GM19035 (cell line): ENCODE data around the gene PHYHD1.

ENCODE experiments used
- ATAC-seq: cut with Tn5 transposase; IDR thresholded peaks from one replicate; pipeline ENCODE4 v1.9.1; 2021; ENCODE audit not compliant: unreplicated experiment

PHYHD1 gene

DNA sequence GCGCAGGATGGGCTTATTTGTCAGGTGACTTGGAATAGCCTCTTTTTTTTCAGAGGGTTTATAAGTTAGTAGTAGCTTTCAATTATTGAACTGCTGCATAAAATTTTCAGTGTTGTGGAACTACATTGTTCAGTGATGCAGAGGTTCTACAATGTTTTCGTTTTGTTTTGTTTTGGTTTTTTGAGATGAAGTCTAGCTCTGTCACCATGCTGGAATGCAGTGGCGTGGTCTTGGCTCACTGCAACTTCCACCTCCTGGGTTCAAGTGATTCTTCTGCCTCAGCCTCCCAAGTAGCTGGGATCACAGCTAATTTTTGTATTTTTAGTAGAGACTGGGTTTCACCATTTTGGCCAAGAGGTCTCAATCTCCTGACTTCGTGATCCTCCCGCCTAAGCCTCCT lies 48.7 kb downstream of the PHYHD1 start:
- no peak for ATAC-seq

DNA sequence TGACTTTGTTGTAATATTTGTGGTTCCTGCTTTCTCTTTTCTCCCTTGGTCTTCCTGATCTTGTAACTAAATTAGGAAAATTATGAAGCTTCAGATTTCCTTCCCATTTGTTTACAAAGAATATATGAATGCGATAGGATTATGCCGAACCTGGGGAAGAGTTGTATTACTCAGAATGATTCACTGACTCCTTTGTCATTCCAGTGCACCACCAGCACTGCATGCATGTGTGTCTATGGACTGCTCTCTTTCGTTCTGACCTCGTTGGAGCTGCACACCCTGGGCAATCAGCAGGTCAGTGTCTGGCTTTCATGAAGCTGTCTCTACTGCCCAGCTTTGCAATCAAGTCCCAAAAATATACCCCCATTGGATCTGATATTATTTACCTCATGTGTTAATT lies 52.2 kb downstream of the PHYHD1 start:
- no peak for ATAC-seq

DNA sequence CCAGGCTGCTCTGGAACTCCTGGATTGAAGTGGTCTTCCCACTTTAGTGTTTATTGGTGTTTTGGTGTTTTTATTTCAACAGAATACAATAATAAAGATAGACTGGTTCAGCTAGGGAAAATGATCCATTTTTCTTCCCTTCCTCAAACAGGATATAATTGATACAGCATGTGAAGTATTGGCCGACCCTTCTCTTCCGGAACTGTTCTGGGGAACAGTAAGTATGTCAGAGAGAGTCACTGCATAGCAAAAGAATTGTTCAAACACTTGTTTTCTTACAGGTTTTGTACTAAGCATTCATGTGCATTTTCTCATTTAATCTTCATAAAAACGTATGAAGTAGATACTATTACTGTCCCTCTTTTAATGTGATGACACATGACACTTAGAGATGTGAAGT lies 58.3 kb downstream of the PHYHD1 start:
- no peak for ATAC-seq

DNA sequence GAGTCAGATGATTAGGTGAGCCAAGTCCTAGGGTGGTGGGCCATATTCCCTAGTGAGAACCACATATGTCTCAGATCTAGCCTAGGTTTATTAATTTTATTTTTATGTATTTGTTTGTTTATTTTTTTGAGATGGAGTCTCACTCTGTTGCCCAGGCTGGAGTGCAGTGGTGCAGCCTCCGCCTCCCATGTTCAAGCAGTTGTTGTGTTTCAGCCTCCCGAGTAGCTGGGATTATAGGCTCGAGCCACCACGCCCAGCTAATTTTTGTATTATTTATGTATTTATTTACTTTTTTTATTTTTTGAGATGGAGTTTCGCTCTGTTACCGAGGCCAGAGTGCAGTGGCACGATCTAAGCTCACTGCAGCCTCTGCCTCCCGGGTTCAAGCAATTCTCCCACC lies 62.8 kb downstream of the PHYHD1 start:
- no peak for ATAC-seq

DNA sequence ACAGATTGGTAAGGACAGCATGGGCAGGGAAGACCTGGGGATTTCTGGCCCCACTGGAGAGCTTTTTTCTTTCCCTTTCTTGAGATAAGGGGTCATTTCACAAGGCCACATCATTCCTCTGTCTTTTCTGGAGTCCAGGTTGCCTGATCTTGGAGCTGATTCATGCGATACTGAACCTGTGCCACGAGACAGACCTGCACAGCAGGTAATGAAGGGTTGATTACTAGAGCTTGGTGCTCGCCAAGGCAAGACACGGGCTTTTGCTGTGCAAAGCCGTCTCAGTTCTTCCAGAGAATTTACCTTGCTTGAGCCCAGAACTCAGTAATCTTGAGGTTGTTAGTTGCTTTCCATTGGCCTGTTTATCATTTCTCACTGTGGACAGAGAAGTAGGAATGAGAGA lies 65.9 kb downstream of the PHYHD1 start:
- no peak for ATAC-seq

DNA sequence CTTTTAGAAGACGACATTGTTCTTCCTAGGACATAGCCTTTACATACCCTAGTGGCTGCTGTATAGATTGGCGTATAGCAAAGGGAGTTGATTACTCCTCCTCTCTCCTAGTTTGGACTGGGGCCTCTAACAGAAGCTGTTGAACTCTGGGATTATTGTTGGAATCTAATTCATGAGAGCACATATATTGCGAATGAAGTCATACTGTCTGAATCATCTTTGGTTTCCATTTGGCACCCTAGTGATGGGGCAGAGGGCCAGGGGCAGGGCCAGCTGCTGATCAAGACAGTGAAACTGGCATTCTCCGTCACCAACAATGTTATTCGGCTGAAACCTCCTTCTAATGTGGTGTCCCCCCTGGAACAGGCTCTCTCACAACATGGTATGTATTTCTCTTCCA lies 67.0 kb downstream of the PHYHD1 start:
- ATAC-seq: no peak
